Right atrium auricular region (tissue), 2 donors: ENCODE results near the gene DNAJC15. TPM values are rescaled to one million over a fixed set of nuclear protein-coding genes. Genes with fewer than 3 reads are reported as not detected.

Experiments used
- DNase-seq: peaks from one replicate; pipeline ENCODE4 v3.0.0-alpha.2; 2019; ENCODE audit warnings: low spot score
- H3K27ac ChIP-seq, 2 donors: fragments of 200-600 bp; sonication (generic); 1 replicate in 1 of 2; 2 replicates in 1 of 2; pipeline ENCODE4 v1.5.1; 2016 to 2019
- H3K27me3 ChIP-seq, 2 donors: fragments of 200-600 bp; sonication (generic); one replicate each; pipeline versions ENCODE4 v1.5.1 to v1.6.0; 2017 to 2019
- H3K36me3 ChIP-seq: fragments of 200-600 bp; sonication (generic); one replicate; pipeline ENCODE4 v1.5.1; 2016
- H3K4me1 ChIP-seq, 2 donors: fragments of 200-600 bp; sonication (generic); one replicate each; pipeline versions ENCODE4 v1.5.1 to v1.6.0; 2017 to 2019
- H3K4me3 ChIP-seq, 2 donors: fragments of 200-600 bp; sonication (generic); 1 replicate in 1 of 2; 2 replicates in 1 of 2; pipeline ENCODE4 v1.5.1; 2017 to 2019; ENCODE audit warnings: mild to moderate bottlenecking in 1 of 2, moderate library complexity in 1 of 2
- H3K9me3 ChIP-seq, 2 donors: fragments of 200-600 bp; sonication (generic); one replicate each; pipeline ENCODE4 v1.5.1; 2019
- CTCF ChIP-seq, 2 donors: fragments of 200-600 bp; sonication (generic); IDR thresholded peaks; one replicate each; pipeline ENCODE4 v1.5.1; 2019; ENCODE audit warnings: antibody characterized with exemption in 2 of 2
- total RNA-seq, 2 donors: library from RNA; depleted of rRNA; stranded (reverse); fragments of >200 nt; gene quantifications; one replicate each; pipeline ENCODE4 v1.1.0, GENCODE V29; 2016

Gene DNAJC15
- total RNA-seq, 2 donors from 2014 or later = 10.8 to 14.0 TPM

GRCh38 chr13:43129511-43130110, 106.2 kb downstream of the DNAJC15 start:
- Histone ChIP-seq H3K4me3 (no peak overlapping the region), H3K36me3 (no peaks in the 10 kb centered on the region), H3K9me3 (no peaks in the 10 kb centered on the region), H3K27me3 (no peaks in the 10 kb centered on the region), H3K4me1 (peaks cover 0 to 19% of the 10 kb centered on the region in 2 donors), H3K27ac (no peak overlapping the region)
- DNase-seq = no peak
- TF ChIP-seq CTCF (IDR thresholded peaks at IDR 0.05) = no peak

- H3K27me3 ChIP-seq = no peaks in the 10 kb centered on the region
- H3K27ac ChIP-seq = no peak overlapping the region
- H3K4me3 ChIP-seq = no peak overlapping the region
- DNase-seq = no peak
- H3K36me3 ChIP-seq = no peaks in the 10 kb centered on the region
- H3K4me1 ChIP-seq = peaks cover 0 to 12% of the 10 kb centered on the region in 2 donors
- peak in 1 of 2 donors; percentile 58 for TF ChIP-seq CTCF (IDR thresholded peaks at IDR 0.05)
- no peaks in the 10 kb centered on the region for H3K9me3 ChIP-seq
These were observed 108.9 kb downstream of the DNAJC15 start for GRCh38 chr13:43132257-43132656.

- H3K27me3 ChIP-seq = no peaks in the 10 kb centered on the region
- no peak overlapping the region for H3K4me3 ChIP-seq
- H3K9me3 ChIP-seq = no peaks in the 10 kb centered on the region
- H3K4me1 ChIP-seq = peaks cover 0 to 8% of the 10 kb centered on the region in 2 donors
- no peak overlapping the region for H3K27ac ChIP-seq
- H3K36me3 ChIP-seq = no peaks in the 10 kb centered on the region
- no peak for TF ChIP-seq CTCF (IDR thresholded peaks at IDR 0.05)
- DNase-seq = no peak
These were observed 109.5 kb downstream of the DNAJC15 start for GRCh38 chr13:43132911-43133310.

- H3K36me3 ChIP-seq = no peaks in the 10 kb centered on the region
- no peak overlapping the region for H3K4me3 ChIP-seq
- H3K9me3 ChIP-seq = no peaks in the 10 kb centered on the region
- no peak overlapping the region for H3K27ac ChIP-seq
- H3K4me1 ChIP-seq = no peaks in the 10 kb centered on the region
- no peak for TF ChIP-seq CTCF (IDR thresholded peaks at IDR 0.05)
- no peaks in the 10 kb centered on the region for H3K27me3 ChIP-seq
- DNase-seq = no peak
These were observed 110.4 kb downstream of the DNAJC15 start for GRCh38 chr13:43133792-43134191.

- Histone ChIP-seq H3K4me3 (no peak overlapping the region), H3K4me1 (no peaks in the 10 kb centered on the region), H3K27ac (no peak overlapping the region), H3K27me3 (no peaks in the 10 kb centered on the region), H3K36me3 (no peaks in the 10 kb centered on the region), H3K9me3 (no peaks in the 10 kb centered on the region)
- DNase-seq = no peak
- no peak for TF ChIP-seq CTCF (IDR thresholded peaks at IDR 0.05)
These were observed 111.5 kb downstream of the DNAJC15 start for GRCh38 chr13:43134868-43135267.

- H3K9me3 ChIP-seq = no peaks in the 10 kb centered on the region
- no peaks in the 10 kb centered on the region for H3K4me1 ChIP-seq
- no peak for DNase-seq
- H3K27ac ChIP-seq = no peak overlapping the region
- no peaks in the 10 kb centered on the region for H3K36me3 ChIP-seq
- no peak overlapping the region for H3K4me3 ChIP-seq
- no peaks in the 10 kb centered on the region for H3K27me3 ChIP-seq
- TF ChIP-seq CTCF (IDR thresholded peaks at IDR 0.05) = no peak
These were observed 112.1 kb downstream of the DNAJC15 start for GRCh38 chr13:43135516-43135915.
